COLO829 (cell line): Measurements from ENCODE around the gene KLHDC10.
"Not testable (repeated sequence)": the region's sequence is repeated elsewhere in the genome, so short reads cannot be mapped to it uniquely, and the experiment has no call there.

Experiments
- DNase-seq: peaks from one replicate; pipeline ENCODE4 v3.0.0; 2012; ENCODE audit warnings: low spot score

KLHDC10 gene, protein sequence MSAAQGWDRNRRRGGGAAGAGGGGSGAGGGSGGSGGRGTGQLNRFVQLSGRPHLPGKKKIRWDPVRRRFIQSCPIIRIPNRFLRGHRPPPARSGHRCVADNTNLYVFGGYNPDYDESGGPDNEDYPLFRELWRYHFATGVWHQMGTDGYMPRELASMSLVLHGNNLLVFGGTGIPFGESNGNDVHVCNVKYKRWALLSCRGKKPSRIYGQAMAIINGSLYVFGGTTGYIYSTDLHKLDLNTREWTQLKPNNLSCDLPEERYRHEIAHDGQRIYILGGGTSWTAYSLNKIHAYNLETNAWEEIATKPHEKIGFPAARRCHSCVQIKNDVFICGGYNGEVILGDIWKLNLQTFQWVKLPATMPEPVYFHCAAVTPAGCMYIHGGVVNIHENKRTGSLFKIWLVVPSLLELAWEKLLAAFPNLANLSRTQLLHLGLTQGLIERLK

DNA sequence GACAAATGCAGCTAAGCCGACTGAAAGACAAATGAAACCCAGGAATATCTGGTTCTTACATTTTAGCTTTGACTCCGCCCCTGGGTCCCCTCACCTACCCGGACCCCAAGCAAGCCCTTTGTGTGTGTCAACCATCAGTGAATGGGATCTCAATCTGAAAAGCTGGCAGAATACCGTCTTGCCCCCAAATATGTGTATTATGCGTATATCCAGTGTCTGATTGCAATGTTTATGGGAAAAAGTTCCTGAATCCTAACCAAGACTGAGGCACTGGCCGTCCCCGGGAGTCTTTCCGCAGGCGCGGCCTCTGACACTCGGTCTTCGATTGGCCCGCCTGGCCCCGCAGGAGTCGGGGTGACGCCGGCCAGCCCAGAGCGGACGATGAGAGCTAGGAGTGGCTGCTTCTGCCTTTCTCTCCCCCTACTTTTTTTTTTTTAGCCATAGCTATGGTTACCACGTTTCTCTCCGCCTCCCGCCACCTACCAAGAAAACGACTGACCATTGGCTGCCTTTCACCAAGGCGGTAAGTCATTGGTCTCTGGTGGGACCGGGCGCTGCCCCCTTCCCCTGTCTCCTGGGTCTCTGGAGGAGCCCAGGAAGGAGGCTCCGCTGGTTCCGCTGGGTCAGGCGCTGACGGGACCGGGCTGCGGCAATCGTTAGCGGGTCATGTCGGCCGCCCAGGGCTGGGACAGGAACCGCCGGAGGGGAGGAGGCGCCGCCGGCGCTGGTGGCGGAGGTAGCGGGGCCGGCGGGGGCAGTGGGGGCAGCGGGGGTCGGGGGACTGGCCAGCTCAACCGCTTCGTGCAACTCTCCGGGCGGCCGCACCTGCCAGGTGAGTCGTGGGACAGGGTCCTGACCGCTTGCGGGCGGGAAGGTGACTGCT, at the start of gene KLHDC10:
Gene KLHDC10, plus strand, starts transcription at position 557 of the 883 bp plus-strand sequence. Its CDS starts 110 bp downstream, at position 667.
- peak; percentile 100 for DNase-seq

DNA sequence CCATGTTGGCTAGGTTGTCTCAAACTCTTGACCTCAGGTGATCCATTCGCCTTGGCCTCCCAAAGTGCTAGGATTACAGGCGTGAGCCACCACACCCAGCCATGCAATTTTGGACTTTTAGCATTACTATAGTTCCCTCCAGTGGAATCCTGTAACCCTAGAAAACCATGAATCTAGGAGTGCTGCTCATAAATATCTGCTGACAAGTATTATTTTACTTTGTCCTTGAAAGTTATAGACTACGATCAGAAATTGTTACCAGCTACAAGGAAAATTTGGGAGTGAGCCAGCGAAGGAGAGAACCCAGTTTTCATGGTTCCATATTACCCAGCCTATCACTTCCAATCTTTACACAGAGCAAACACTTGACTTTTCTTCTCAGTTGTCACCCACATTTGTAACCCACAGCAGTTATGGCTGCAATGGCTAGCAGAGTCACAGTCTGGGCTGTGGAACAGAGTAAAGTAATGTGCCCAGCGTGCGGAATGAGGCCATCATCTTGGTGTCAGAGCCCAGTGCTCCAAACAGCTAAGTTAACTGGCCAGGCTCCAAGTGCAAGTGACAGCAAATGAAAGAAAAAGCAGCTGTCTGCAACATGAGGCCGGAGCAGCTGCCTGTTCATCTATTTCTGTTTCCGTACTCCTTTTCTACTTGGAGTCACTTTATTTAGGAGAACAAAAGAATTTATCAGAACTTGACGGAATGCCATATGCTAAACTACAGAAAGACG, 49.1 kb upstream of the KLHDC10 start:
- DNase-seq = no peak

DNA sequence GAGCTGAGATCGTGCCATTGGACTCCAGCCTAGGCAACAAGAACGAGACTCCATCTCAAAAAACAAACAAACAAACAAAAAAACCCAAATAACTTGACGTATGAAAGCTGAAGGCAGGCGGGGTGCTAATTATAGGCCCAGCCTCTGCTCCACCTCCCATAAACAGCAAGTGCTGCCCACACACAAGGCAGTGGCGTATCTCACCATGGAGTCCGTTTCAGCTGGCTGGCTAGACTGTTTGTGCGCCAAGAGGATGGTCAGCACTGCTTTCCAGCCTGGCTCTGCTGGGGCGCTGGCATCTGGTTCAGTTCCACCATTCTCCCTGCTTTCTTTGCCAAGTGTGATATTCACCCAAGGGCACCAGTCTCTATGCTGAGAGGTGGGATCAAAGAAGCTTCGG, 48.2 kb upstream of the KLHDC10 start:
- no peak for DNase-seq

DNA sequence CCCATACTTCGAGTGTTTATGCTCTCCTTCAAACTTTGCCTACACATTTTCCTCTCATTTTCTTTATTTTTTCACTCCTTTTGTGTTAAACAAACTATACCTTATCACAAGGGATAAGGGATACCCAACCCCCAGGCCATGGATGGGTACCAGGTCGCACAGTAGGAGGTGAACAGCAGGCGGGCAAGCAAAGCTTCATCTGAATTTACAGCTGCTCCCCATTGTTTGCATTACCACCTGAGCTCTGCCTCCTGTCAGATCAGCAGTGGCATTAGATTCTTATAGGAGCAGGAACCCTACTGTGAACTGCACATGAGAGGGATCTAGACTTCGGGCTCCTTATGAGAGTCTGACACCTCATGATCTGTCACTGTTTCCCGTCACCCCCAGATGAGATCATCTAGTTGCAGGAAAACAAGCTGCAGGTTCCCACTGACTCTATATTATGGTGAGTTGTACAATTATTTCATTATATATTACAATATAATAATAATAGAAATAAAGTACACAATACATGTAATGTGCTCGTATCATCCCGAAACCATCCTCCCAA, 47.6 kb upstream of the KLHDC10 start:
- no peak for DNase-seq

DNA sequence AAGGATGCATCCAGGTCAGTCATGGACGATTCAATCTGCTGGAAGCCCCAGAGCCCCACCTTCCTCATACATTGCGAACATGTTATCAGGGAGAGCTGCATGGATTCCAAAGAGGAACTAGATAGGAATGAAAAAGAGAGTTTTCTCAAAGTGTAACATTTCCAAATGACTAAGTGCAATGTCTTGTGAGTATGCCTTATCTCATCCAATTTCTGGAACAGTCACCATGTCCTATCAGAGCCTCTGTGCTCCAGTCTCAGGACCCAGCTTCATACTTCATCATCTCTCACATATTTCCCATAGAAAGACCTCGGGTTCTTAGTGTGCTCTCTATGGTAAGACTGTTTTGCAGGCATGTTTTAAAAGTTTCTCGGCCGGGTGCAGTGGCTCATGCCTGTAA, 45.9 kb upstream of the KLHDC10 start:
- no peak for DNase-seq

DNA sequence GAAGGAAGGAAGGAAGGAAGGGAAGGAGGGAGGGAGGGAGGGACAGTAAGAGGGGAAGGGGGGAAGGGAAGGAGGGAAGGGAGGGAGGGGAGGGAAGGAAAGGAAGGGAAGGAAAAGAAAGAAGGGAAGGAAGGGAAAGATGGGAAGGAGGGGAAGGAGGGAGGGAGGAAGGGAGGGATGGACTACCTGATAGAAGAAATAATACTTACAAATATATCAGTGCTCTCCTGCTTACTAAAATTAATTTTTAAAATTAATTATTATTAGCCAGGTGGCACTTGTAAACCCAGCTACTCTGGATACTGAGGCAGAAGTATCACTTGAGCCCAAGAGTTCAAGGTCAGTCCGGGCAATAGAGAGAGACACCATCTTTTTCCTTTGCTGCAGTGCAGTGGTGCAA, 37.6 kb upstream of the KLHDC10 start:
- no peak for DNase-seq

DNA sequence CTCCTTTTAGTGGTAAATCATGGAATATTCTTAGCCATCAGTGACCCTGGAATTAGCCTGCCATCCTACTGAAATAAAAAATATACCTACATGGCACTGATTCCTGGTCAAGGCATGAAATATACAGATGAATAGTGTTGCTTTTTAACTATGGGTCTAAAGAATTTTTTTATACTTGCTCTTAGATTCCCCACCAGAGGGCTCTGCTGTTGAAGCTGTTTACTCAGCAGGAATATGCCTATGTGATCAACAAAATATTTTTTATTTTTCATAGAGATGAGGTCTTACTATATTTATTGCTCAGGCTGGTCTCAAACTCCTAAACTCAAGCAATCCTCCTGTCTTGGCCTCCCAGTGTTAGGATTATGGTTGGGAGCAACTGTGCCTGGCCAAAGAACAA, 32.6 kb upstream of the KLHDC10 start:
- DNase-seq = no peak

DNA sequence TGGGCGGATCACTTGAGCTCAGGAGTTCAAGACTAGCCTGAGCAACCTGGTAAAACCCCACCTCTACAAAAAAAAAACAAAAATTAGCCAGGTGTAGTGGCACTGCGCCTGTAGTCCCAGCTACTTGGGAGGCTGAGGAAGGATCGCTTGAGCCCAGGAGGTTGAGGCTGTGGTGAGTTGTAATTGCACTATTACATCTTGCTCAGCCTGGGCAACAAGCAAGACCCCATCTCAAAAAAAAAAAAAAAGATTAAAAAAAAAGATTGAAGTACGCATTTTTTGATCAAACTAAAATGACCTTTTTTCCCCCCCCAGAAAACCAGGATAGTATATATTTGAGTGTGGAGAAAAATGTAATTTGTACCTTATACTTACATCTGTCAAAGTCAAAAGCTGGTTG, 29.8 kb upstream of the KLHDC10 start:
- DNase-seq = no peak

DNA sequence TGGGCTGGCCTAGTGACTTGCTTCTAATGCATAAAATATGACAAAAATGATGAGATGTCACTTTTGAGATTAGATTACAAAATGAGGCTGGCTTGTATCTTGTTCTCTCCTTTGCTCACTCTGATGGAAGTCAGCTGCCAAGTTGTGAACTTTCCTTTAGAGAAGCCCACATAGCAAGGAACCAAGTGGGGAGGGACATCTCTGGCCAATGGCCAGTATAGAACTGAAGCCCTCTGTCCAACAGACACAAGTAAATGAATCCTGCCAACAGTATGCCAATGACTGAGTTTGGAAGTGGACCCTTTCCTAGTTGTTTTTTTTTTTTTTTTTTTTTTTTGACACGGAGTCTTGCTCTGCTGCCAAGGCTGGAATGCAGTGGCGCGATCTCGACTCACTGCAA, 22.5 kb upstream of the KLHDC10 start:
- DNase-seq = no peak

DNA sequence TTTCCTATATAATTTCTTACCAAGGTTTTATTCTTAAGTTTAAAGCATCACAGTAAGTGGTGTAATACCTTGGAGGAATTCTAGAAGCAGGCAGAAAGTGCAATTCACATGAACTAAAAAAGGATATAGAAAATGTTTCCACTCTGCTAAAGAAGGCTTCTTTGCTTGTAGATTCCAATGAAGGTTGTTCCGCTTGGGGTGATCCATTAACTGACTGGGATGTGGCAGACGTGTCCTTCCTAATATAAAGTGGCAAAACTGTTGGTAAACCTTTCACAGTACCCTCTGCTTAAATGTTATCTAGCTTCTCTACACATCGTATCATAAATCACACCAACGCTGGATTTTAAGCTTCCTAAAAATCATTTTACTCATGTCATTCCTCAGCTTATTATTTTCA, 21.4 kb upstream of the KLHDC10 start:
- DNase-seq = no peak

DNA sequence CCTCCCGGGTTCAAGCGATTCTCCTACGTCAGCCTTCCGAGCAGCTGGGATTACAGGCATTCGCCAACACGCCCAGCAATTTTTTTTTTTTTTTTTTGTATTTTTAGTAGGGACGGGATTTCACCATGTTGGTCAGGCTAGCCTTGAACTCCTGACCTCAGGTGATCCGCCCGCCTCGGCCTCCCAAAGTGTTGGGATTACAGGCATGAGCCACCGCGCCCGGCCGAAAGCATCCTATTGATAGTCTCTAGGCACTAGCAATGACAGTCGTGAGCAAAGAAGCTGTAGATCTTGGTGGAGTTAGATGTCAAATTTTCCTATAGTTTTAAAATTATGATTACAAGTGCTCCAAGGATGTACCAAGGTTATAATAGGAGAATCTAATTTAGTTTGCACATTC, 18.1 kb upstream of the KLHDC10 start:
- DNase-seq = not testable (repeated sequence)

DNA sequence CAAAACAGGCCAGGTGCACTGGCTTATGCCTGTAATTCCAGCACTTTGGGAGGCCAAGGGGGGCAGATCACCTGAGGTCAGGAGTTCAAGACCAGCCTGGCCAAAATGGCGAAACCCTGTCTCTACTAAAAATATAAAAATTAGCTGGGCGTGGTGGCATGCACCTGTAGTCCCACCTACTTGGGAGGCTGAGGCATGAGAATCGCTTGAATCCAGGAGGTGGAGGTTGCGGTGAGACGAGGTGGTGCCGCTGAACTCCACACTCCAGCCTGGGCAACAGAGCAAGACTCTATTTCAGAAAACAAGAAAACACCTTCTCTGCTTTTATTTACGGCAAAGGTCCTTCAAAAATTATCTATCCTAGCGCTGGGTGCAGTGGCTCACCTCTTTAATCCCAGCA, 15.1 kb upstream of the KLHDC10 start:
- DNase-seq = not testable (repeated sequence)

DNA sequence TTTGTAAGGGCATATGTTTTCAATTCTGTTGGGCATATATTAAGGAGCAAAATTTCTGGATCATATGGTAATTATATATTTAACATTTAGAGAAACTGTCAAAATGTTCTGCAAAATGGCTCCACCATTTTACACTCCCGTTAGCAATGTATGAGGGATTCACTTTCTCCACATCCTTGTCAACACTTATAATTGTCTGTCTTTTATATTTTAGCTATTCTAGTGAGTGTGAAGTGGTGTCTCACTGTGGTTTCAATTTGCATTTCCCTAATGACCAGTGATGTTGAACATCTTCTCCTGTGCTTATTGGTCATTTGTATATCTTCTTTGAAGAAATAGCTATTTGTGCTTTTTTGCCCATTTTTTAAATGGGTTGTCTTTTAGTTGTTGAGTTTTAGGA, 8.1 kb upstream of the KLHDC10 start:
- no peak for DNase-seq

DNA sequence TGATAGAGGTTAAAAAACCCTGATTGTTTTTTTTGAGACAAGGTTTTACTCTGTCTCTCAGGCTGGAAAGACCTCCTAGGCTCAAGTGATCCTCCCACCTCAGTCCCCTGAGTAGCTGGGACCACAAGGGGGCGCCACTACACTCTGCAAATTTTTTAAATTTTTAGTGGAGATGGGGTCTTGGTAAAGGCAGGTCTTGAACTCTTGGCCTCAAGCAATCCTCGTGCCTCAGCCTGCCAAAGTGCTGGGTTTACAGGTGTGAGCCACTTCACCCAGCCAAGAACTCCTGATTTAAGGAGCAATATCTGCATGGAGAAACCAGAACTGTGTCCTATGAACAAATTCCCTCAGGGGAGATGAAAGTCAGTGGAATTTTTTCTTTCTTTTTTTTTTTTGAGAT, 7.3 kb upstream of the KLHDC10 start:
- no peak for DNase-seq

DNA sequence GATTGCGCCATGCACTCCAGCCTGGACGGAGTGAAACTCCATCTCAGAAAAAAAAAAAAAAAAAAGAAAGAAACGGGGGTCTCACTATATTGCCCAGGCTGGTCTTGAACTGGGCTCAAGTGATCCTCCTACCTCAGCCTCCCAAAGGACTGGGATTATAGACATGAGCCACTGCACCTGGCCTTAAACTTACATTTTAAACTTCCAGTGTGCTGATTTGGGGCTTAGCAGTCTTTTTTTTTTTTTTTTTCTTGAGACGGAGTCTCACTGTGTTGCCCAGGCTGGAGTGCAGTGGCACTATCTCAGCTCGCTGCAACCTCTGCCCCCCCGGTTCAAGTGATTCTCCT, 5.8 kb upstream of the KLHDC10 start:
- not testable (repeated sequence) for DNase-seq

DNA sequence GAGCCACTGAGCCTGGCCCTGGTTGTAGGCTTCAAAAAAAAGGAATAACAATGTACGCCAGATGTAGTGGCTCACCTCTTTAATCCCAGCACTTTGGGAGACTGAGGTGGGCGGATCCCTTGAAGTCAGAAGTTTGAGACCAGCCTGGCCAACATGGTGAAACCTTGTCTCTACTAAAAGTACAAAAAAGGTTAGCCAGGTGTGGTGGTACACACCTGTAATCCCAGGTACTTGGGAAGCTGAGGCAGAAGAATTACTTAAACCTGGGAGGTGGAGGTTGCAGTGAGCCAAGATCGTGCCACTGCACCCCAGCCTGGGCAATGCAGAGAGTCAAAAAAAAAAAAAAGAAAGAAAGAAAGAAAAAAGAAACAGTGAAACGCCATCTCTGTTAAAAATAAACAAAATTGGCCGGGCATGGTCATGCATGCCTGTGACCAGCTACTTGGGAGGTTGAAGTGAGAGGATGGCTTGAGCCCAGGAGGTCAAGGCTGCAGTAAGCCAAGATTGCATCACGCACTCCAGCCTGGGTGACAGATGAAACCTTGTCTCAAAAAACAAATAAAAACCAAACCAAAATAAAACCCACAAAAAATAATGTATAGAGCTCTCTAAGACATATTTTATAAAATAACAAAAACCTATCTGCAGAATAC, 4.7 kb upstream of the KLHDC10 start:
- DNase-seq = no peak

DNA sequence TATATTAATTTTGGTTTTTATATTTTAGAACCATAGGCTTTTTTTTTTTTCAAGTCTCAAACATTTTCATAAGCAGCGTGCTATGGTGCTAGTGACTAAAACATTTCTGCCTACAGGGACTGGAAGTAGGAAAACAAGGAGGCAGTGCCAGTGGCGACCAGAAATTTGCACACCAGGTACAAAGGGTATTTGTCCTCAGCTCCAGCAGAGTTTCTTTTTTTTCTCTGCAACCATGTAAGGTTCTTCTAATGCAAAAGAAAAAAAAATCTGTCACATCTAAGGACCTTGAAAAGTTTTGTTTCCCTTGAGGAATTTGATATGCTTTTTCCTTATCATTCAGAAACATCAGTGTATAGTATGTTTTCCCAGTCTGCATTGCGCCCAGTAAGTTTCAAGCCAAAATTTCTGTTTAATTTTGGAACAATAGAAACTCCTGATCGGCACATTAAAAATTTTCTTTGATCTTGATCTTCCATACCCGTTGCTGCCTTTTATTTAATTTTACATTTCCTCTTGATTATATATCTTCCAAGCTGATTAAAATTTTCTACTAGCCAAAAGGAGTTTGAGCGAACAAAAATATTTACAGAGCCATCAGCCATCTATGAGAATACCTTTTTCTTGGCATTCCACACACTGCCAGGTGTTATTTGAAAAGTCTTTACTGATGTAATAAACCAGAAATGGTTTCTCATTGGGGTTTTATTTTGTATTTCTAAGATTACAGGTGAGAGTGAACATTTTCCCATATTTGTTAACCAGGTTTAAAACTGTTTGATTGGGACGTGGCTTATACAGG, 956 bp upstream of the KLHDC10 start:
- DNase-seq = peak; percentile 56

DNA sequence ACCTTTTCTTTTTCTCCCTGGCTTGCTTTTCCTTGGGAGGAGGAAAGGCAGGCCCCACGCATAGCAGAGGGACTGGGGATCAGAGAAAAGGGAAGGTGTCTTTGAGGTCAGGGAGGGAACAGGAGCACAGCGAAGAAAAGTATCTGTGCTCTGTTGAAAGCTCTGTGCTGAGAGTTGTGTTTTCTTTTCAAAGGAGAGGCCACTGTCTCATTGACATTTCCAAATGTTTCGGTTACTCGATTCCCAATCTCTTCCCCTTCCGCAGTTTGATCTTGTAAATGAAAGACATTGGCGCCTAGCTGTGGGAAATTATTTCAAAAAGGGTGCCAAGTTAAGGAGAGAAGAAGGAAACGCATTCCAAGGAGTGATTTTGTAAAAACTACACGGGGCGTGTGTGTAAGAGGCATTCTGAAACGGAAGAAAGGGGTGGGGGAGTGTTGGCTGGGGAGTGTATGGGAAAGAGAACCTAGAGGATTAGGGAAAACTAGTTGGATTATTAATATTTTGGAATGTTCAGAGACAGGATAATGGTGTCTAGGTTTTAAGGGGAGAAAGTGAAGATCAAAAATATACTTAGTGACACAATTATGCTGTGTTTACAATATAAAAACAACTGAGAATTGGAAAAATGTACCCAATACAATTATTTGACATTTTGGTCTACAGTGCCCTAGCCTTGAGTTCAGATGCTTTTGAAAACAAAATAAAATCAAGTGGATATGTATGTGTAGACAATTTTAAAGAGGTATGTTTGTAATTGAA, 708 bp downstream of the KLHDC10 start:
- DNase-seq = no peak

DNA sequence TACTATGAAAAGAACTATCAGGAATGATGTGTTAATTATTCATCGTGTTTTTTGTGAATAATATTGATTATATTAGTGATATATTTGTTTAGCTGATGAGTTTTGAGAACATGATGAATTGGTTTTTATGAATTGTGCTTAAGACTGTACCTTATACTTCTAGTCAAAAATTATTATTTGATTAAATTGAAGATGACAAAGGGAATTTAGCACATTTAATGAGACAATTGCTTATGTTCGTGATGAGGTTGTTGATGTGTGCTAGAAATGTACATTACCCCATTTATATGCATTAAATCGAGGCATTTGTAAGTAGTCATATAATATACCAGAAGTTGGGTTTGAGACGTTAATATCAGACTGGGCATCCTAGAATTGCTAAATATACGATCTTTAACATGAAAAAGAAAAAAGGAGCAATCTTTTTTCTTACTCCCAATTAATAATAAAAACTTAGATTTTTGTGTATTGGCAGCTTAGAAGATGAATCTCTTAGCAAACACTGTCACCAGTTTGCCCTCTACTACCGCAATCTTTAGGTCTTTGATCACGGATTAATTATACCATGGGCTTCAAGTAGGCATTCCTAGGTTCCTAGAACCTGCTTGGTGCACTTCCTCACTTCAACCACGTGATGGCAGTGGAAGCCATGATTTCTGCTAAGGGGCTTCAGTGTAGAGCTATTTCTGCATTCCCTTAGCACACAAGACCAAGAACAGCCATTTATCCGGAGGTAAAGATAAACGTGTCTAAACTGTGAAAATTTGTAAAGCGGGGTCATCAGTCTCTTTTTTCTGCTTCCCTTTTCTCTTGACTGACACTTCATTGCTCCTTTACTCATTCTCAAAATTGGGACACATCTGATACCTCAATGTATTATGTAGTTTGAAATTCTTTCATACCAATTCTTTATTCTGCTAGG, 1.6 kb downstream of the KLHDC10 start:
- peak; percentile 91 for DNase-seq
